Left cardiac atrium (tissue), 4 donors: ENCODE measurements around the gene GMEB2. TPM values are rescaled to one million over a fixed set of nuclear protein-coding genes. Genes with fewer than 3 reads are reported as not detected.

ENCODE experiments used
- ATAC-seq, 2 donors: fragments of 200-7000 bp; cut with Tn5 transposase; one replicate each; pipeline ENCODE4 v1.9.1; 2020; ENCODE audit warnings: mild to moderate bottlenecking in 2 of 2, moderate library complexity in 2 of 2
- DNase-seq: peaks from one replicate; pipeline ENCODE4 v3.0.0-alpha.2; 2020
- intact Hi-C, 2 donors: fragments of 100-400 bp; cut with DNase I; formaldehyde crosslinking; loops; one replicate each; pipeline versions ENCODE4 v1.14.1 to v1.15.1; 2022 to 2023
- total RNA-seq, 2 donors: library from RNA; stranded (reverse); fragmentation: NEBNext Ultra II Directional; extraction: Animal tissue kit (Norgen Biotek cat#: 25700); gene quantifications; one replicate each; pipeline ENCODE4 v1.2.1, GENCODE V29; 2021
- donor health status: DM: no; HTN: yes; CAD: no.
- donor health status: DM: no; HTN: yes; CAD: no; lungs with severe emphysema.
- donor health status: DM: yes; HTN: yes; CAD: no.
- donor health status: Dilated cardiomyopathy.

Gene GMEB2
- total RNA-seq, 2 donors from 2014 or later: 5.7 to 7.9 TPM

DNA sequence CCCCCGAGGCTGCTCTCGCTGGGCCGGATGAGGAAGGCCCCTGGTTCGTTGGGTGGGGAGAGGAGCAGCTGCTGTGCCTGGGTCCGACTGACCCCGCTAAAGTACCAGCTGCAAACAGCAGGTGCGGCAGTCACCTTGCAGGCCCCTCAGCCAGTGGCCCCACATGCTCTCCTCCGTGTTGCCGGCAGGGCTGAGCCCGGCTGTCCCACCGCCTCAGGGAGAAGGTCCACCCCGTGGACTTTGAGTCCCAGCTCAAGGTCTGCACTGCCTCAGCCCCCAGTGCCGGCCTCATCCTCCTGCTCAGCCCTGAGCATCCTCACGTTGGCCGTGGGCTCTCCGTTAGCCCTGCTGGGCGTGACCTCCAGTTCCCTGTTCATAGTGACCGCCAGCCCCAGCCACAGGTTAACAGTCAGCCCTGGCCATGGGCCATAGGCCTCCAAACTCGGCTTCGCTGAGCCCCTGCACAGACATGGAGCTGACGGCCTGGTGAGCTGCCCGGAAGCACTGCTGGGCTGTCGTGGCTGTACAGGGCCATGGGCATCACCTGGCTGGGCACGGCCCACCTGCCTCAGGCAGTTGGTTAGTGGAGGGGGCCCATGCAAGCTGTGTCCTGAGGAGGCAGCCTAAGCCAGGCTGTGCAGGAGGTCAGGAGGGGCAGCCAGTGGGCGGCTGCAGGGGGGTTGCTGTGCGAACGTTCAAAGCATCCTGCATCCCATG, 82.5 kb downstream of the GMEB2 start:
- DNase-seq (no peak), ATAC-seq (no peak)
- intact Hi-C loops: loop anchor here in 1 of 2 donors (10.0 kb wide), 1 partner anchor 50 kb away; no protein-coding TSS in a partner anchor

DNA sequence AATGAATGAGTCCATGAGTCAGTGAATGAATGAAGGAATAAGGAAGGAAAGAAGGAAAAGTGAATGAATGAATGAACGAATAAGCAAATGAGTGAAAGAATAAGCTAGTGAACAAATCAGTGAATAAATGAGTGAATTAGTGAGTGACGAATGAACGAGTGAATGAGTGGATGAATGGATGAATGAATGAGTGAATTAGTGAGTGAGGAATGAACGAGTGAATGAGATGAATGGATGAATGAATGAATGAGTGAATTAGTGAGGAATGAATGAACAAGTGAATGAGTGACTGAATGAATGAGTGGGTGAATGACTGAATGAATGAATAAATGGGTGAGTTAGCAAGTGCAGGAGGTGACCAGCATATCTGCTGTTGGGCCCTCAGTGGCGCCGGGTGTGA, 83.2 kb downstream of the GMEB2 start:
- intact Hi-C loops: loop anchor here in 1 of 2 donors (10.0 kb wide), 1 partner anchor 51 kb away; no protein-coding TSS in a partner anchor
- DNase-seq (no peak), ATAC-seq (no peak)

DNA sequence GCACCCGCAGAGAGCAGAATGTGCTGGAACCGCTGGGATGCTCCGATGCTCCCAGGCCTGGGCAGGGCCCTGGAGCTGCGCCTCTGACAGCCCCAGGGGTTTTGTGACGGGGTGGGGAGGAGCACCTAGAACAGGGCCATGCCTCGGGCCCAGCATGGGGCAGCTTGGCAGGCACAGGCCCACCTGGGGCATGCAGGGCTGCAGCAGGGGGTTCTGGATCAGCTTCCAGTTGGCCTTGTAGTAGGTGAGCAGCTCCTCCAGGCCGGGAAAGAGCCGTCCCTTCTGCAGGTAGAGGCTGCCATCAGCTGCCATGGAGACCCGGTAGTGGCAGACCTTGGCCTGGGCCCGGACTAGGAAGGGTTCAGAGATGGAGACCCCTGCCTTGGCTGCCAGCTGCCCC, 83.8 kb downstream of the GMEB2 start:
- DNase-seq (no peak), ATAC-seq (no peak)
- intact Hi-C loops: loop anchor here in 1 of 2 donors (10.0 kb wide), 1 partner anchor 52 kb away; no protein-coding TSS in a partner anchor

DNA sequence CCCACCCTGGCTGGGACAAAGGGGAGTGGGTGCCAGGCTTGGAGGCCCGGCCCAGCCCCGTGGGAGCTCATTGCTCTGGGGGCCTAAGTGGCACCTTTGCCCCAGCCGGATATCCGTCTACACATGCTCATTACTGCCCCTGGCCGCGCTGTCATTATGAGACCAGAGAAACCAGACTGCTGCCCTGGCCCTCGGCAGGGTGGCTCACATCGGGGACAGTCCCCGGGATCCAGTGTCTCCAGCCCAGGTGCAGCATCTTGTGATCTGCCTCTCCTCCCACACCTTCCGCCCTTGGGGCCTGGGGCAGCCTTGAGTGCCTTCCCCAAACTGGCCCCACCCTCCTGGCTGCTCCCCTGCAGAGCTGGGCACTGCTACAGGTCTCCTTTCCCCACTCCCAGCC, 84.2 kb downstream of the GMEB2 start:
- intact Hi-C loops: loop anchor here in 1 of 2 donors (10.0 kb wide), 1 partner anchor 52 kb away; no protein-coding TSS in a partner anchor
- ATAC-seq: no peak

DNA sequence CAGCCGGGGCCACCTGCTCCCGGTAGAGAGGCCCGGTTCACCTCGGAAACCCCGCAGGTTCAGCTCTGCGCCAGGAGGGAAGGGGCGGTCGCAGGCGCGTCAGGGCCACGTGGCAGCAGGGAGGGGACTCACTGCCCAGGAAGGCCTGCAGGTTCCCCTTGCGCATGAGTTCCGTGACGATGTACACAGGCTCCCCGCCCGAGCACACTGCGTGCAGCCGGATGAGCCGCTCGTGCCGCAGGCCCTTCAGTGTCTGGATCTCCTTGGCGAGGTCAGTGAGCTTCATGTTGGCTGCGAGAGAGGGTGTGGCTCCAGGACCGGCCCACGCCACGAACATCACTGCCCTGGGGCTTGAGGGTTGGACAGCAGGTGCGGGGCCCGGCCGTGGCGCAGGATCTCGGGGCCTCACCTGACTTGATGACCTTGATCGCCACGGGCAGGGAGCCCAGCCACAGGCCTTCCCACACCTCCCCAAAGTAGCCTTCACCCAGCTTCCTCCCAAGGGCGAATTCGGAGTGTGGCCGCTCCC, 84.8 kb downstream of the GMEB2 start:
- ATAC-seq (no peak), DNase-seq (no peak)
- intact Hi-C loops: loop anchor here in 1 of 2 donors (10.0 kb wide), 1 partner anchor 53 kb away; no protein-coding TSS in a partner anchor

More for the DNA sequence above, 84.2 kb downstream of the GMEB2 start:
- DNase-seq: no peak

DNA sequence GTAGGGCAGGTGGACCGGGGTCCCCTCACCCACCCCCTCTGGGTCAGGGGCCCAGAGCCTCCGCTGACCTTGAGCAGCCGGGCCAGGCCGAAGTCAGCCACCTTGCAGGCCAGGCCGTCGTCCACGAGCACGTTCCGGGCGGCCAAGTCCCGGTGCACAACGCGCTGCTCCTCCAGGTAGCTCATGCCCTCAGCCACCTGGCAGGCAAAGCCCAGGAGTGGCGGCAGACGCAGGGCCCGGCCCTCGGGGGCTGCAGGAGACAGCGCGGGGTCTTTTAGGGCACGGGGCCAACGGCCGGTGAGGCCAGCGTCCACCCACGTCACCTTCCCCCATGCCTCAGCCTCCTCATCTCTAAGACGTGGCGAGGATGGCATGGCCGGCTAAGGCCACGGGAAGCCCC, 85.5 kb downstream of the GMEB2 start:
- DNase-seq (no peak), ATAC-seq (no peak)
- intact Hi-C loops: loop anchor here in 1 of 2 donors (10.0 kb wide), 1 partner anchor 53 kb away; no protein-coding TSS in a partner anchor

DNA sequence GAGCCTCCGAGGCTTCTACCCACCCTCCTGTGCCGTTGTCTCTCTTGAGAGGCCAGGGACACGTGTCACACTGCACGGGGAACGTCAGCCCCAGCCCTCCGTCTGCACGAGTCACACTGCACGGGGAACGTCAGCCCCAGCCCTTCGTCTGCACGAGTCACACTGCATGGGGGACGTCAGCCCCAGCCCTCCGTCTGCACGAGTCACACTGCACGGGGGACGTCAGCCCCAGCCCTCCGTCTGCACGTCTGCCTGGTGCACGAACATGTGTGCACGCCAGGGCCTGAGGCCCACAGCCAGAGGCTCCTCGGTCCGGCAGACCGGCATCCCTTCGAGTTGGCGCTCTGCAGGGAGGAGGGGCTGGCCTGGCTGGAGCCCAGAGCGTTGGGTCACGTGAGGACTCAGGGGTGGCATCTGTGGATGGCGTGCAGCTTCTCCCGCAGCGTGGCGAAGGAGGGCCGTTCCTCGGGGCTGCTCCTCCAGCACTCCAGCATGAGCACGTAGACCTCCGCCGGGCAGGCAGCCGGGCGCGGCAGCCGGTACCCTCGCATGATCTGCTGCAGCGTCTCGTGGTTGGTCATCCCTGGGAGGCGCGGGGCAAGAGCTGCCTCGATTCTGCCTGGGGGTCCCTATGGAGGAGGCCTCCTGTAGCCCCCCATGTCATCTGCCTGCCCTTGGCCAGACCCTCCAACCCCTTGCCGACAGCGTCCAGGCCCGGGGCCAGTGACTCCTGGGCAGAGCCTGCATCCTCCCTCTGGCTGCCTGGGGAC, 86.3 kb downstream of the GMEB2 start:
- no peak for DNase-seq
- ATAC-seq: no peak
- intact Hi-C loops: loop anchor here in 1 of 2 donors (10.0 kb wide), 1 partner anchor 54 kb away; no protein-coding TSS in a partner anchor

DNA sequence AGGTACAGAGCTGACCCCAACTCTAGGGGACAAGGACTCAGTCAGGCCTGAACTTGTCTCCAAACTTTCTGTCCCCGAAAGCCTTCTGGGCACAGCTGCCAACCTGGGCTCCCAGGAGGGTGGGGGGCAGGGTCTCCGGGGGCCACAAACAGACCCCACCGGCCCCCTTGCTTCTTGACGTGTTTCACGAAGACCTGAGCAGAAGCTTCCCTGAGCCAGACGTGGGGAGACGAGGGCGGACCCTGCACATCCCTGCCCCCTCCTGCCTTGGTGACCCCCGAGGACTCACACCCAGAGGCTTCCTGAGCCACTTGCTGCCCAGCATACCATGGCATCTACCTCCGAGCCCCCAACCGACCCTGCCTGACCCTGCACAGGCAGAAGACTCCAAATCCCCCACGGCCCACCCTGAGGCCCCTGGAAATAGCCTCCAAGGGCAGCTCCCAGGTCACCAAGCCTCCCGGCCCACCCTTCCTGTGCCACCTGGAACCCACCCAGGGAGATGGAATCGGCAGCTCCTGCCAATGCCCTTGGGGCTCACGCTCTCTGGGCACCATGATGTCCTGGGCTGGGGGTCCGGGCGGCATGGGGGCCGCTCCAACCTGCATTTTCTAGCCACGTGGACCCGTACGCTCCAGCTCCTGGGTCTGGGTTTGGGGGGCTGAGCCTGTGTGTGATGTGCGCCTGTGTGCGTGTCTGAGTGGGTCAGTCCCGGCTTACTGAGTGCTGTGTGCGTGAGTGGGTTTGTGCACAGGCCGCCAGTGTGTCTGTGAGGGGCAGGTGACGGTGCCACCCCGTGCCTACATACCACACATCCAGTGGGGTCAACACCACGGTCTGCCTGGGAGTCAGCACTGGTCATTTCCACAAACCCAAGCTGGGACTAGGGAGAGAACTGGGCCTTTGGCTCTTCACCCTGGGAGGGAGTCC, 87.2 kb downstream of the GMEB2 start:
- DNase-seq (no peak), ATAC-seq (no peak)
- intact Hi-C loops: loop anchor here (5.0 to 10.0 kb wide), 5 partner anchors 55 to 438 kb away; partner anchors contain the start of gene SAMD10 (in 1 of the 2)

DNA sequence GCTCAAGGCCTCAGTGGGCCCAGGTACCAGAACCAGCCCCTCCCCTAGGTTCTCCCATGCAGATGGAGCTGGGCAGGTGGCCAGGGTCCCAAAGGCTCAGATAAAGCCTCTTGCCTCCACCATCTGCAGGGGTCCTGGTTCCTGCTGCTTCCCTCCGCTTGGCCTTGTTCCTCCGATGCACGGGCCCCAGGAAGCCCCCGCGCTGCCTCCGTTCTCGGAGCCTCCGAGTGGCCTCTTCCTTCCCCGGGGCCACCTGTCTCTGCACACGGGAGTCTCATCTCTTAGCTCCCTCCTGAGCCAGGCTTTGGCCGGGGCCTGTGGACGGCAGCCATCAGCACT, 87.8 kb downstream of the GMEB2 start:
- no peak for ATAC-seq
- intact Hi-C loops: loop anchor here (5.0 to 10.0 kb wide), 4 partner anchors 73 to 438 kb away; partner anchors contain the start of gene SAMD10 (in 1 of the 2)
- DNase-seq: no peak

DNA sequence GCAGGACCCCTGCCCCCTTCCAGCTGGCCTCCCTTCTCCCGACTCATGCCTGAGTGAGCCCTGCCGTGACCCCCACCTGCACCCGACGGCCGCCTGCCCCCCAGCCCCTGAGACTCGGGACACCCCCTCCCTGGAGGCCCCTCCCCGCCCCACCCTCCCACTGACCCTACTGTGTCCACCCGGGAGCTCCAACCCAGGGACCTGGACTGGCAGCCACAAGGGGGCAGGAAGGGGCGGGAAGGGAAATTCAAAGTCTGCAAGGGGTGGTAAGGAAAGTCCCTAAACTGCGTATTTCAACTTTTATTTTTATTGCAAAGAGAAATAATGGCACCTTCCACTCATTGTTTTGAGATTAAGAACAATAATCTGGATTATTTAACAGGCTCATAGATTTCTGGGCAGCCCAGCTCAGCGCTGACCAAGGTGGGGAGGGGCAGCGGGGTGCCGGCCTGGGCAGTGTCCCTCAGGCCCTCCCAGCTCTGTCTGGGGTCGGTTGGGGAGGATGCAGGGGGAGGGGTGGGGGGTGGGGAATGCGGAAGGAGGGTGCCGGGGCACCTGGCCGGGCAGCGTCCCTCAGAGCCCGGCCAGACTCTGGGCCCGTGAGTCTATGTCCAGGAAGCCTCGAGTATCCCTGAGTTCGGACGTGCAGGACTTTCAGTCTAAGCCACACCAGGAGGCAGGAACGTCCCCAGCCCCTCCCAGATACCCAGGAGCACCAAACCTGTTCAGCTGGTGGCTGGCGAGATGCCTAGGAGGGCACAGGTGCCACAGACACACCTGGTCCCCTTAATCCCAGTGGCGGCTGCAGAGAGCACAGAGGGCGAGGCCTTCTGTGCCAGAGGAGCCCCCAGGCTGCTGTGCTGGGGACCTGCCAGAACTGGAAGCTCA, 88.5 kb downstream of the GMEB2 start:
- intact Hi-C loops: loop anchor here (5.0 to 10.0 kb wide), 4 partner anchors 74 to 439 kb away; partner anchors contain the start of gene SAMD10 (in 1 of the 2)
- DNase-seq (no peak), ATAC-seq (peak; percentile 24 to 46)

Other genes starting within 250 kb of the GMEB2 start
- 1 to 10 TPM in 1 of 2 donors, under 1 TPM in 1; 0.91 to 2.0 TPM for gene KCNQ2, start 154.4 kb downstream of the GMEB2 start, total RNA-seq
- 100 to 1,000 TPM; 656 to 679 TPM for gene EEF1A2, start 128.0 kb downstream of the GMEB2 start, total RNA-seq
- 100 to 1,000 TPM; 215 to 241 TPM for gene PPDPF, start 106.3 kb downstream of the GMEB2 start, total RNA-seq
- gene PTK6, start 89.7 kb downstream of the GMEB2 start, total RNA-seq: under 1 TPM in 1 of 2 donors, not detected in 1; 0.29 TPM
- not detected for gene SRMS, start 79.4 kb downstream of the GMEB2 start, total RNA-seq
- under 1 TPM in 1 of 2 donors, not detected in 1; 0.08 TPM for gene FNDC11, start 72.9 kb downstream of the GMEB2 start, total RNA-seq
- gene HELZ2, start 52.9 kb downstream of the GMEB2 start, total RNA-seq: 10 to 100 TPM; 12.1 to 36.0 TPM
- gene STMN3, start 26.3 kb upstream of the GMEB2 start, total RNA-seq: 1 to 10 TPM; 6.9 to 8.4 TPM
- gene RTEL1, start 31.2 kb upstream of the GMEB2 start, total RNA-seq: 10 to 100 TPM; 13.5 to 17.3 TPM
- 10 to 100 TPM in 1 of 2 donors, 1 to 10 TPM in 1; 1.4 to 10.1 TPM for gene TNFRSF6B, start 69.6 kb upstream of the GMEB2 start, total RNA-seq
- gene ARFRP1, start 80.9 kb upstream of the GMEB2 start, total RNA-seq: 10 to 100 TPM; 36.8 to 44.9 TPM
- gene ZGPAT, start 80.9 kb upstream of the GMEB2 start, total RNA-seq: 10 to 100 TPM; 16.4 to 18.6 TPM
- 1 to 10 TPM; 3.6 to 3.7 TPM for gene LIME1, start 109.6 kb upstream of the GMEB2 start, total RNA-seq
- 10 to 100 TPM; 47.9 to 71.0 TPM for gene SLC2A4RG, start 112.7 kb upstream of the GMEB2 start, total RNA-seq
- gene ZBTB46, start 204.2 kb upstream of the GMEB2 start, total RNA-seq: 10 to 100 TPM; 12.7 to 17.0 TPM
- not detected for gene ABHD16B, start 234.4 kb upstream of the GMEB2 start, total RNA-seq
- gene TPD52L2, start 238.2 kb upstream of the GMEB2 start, total RNA-seq: 10 to 100 TPM; 67.5 to 68.7 TPM